SK-N-SH (cell line): ENCODE results near the gene COX10. TPM values are rescaled to one million over a fixed set of nuclear protein-coding genes. Genes with fewer than 3 reads are reported as not detected.

Source experiments
- CTCF ChIA-PET: fragments of 300-600, 350-600 bp; formaldehyde crosslinking; extraction: SDS; loops from one replicate; lab custom pipeline; 2021; lab: Yijun Ruan, JAX
- POLR2A ChIA-PET: fragments of 350-600 bp; sonication (Branson Sonifier 250); formaldehyde crosslinking; extraction: SDS; loops from one replicate; lab custom pipeline; 2020; ENCODE audit warnings: antibody characterized with exemption, inconsistent platforms; lab: Yijun Ruan, JAX
- DNase-seq: peaks from one replicate; pipeline ENCODE4 v3.0.0; 2012
- H2AFZ ChIP-seq: fragments of 200-600 bp; sonication (generic); 2 replicates; pipeline ENCODE4 v1.8.1; 2016; ENCODE audit warnings: antibody characterized with exemption, mild to moderate bottlenecking, low read depth
- H3F3A ChIP-seq: fragments of 200-600 bp; sonication (generic); replicated peaks from 2 replicates; pipeline ENCODE3; 2016; ENCODE audit warnings: antibody characterized with exemption, mild to moderate bottlenecking; ENCODE audit not compliant: insufficient read depth
- H3K27ac ChIP-seq, 2 experiments: fragments of 200-500 bp in 1 of 2; fragments of 200-600 bp in 1 of 2; sonication (Bioruptor generic) in 1 of 2; sonication (generic), shearing (Covaris generic) in 1 of 2; 2 replicates each; pipeline versions ENCODE4 v1.5.1 to v1.6.1; 2014 to 2016; ENCODE audit warnings: low read depth in 2 of 2, inconsistent platforms in 1 of 2, low read length in 1 of 2, mild to moderate bottlenecking in 1 of 2, mixed read lengths in 1 of 2
- H3K27me3 ChIP-seq: fragments of 200-600 bp; sonication (generic), shearing (Covaris generic); 2 replicates; pipeline ENCODE4 v1.6.1; 2016; ENCODE audit warnings: mixed run types; ENCODE audit not compliant: insufficient read depth
- H3K36me3 ChIP-seq, 2 experiments: fragments of 200-500 bp in 1 of 2; fragments of 200-600 bp in 1 of 2; sonication (Bioruptor generic) in 1 of 2; sonication (generic) in 1 of 2; replicated peaks in 1 of 2; 2 replicates each; pipeline versions ENCODE3 to v1.5.1; 2014 to 2016; ENCODE audit warnings: low read length in 1 of 2, mild to moderate bottlenecking in 1 of 2; ENCODE audit not compliant: insufficient read depth in 2 of 2, control insufficient read depth in 1 of 2
- H3K4me1 ChIP-seq, 2 experiments: fragments of 200-500 bp in 1 of 2; fragments of 200-600 bp in 1 of 2; sonication (Bioruptor generic) in 1 of 2; sonication (generic), shearing (Covaris generic) in 1 of 2; 2 replicates each; pipeline versions ENCODE4 v1.5.1 to v1.6.1; 2014 to 2016; ENCODE audit warnings: low read depth in 1 of 2, low read length in 1 of 2, mixed run types in 1 of 2; ENCODE audit not compliant: insufficient read depth in 2 of 2, control insufficient read depth in 1 of 2
- H3K4me2 ChIP-seq: fragments of 200-600 bp; sonication (generic), shearing (Covaris generic); 2 replicates; pipeline ENCODE4 v1.6.1; 2017; ENCODE audit warnings: mixed run types
- H3K4me3 ChIP-seq, 2 experiments: fragments of 200-500 bp in 1 of 2; fragments of 200-600 bp in 1 of 2; sonication (Bioruptor generic) in 1 of 2; sonication (generic), shearing (Covaris generic) in 1 of 2; 2 replicates each; pipeline versions ENCODE4 v1.5.1 to v1.8.1; 2014 to 2016; ENCODE audit warnings: low read depth in 2 of 2, inconsistent platforms in 1 of 2, low read length in 1 of 2, mild to moderate bottlenecking in 1 of 2, mixed read lengths in 1 of 2, moderate library complexity in 1 of 2
- H3K79me2 ChIP-seq: fragments of 200-600 bp; sonication (generic); 2 replicates; pipeline ENCODE4 v1.8.1; 2017; ENCODE audit warnings: mild to moderate bottlenecking; ENCODE audit not compliant: insufficient read depth
- H3K9ac ChIP-seq: fragments of 200-600 bp; sonication (generic); 2 replicates; pipeline ENCODE4 v1.6.1; 2017; ENCODE audit warnings: mixed run types
- H3K9me2 ChIP-seq: fragments of 200-600 bp; sonication (generic); 2 replicates; pipeline ENCODE4 v1.6.1; 2017; ENCODE audit warnings: mixed run types
- H3K9me3 ChIP-seq: fragments of 200-600 bp; sonication (generic); 2 replicates; pipeline ENCODE4 v1.6.1; 2017; ENCODE audit warnings: mixed run types, mild to moderate bottlenecking, moderate library complexity
- H4K20me1 ChIP-seq: fragments of 200-600 bp; sonication (generic); 2 replicates; pipeline ENCODE4 v1.6.1; 2017; ENCODE audit warnings: mild to moderate bottlenecking, mixed run types; ENCODE audit not compliant: insufficient read depth
- CHD2 ChIP-seq: fragments of 150-350 bp; IDR thresholded peaks from 2 replicates; pipeline ENCODE4 v1.6.1; 2018; ENCODE audit warnings: low read length; ENCODE audit not compliant: partially characterized antibody
- ELF1 ChIP-seq: IDR thresholded peaks from 2 replicates; pipeline ENCODE4 v1.4.0; 2012
- FOSL2 ChIP-seq: IDR thresholded peaks from 2 replicates; pipeline ENCODE4 v1.4.0; 2012; ENCODE audit warnings: low read depth, mild to moderate bottlenecking, moderate library complexity, borderline replicate concordance
- FOXM1 ChIP-seq: IDR thresholded peaks from 2 replicates; pipeline ENCODE4 v1.4.0; 2012; ENCODE audit warnings: low read depth, mild to moderate bottlenecking
- GABPA ChIP-seq: IDR thresholded peaks from 2 replicates; pipeline ENCODE4 v1.4.0; 2012; ENCODE audit warnings: low read depth, mild to moderate bottlenecking
- GATA2 ChIP-seq: sonication (generic); formaldehyde crosslinking; IDR thresholded peaks from 2 replicates; pipeline ENCODE4 v1.5.0; 2020; ENCODE audit warnings: mild to moderate bottlenecking, missing genetic modification reagents
- JUND ChIP-seq: IDR thresholded peaks from 2 replicates; pipeline ENCODE4 v1.4.0; 2012
- MAX ChIP-seq: IDR thresholded peaks from 2 replicates; pipeline ENCODE4 v1.4.0; 2012; ENCODE audit warnings: low read depth
- NRF1 ChIP-seq: IDR thresholded peaks from 2 replicates; pipeline ENCODE4 v1.6.1; 2012; ENCODE audit warnings: low read depth, mild to moderate bottlenecking, low read length
- POLR2AphosphoS5 ChIP-seq: IDR thresholded peaks from 2 replicates; pipeline ENCODE4 v1.6.1; 2012; ENCODE audit warnings: low read depth, low read length
- RCOR1 ChIP-seq: fragments of 150-350 bp; IDR thresholded peaks from 2 replicates; pipeline ENCODE4 v1.6.1; 2017; ENCODE audit warnings: antibody characterized with exemption, low read length
- RFX5 ChIP-seq: IDR thresholded peaks from 2 replicates; pipeline ENCODE4 v1.6.1; 2012; ENCODE audit warnings: mild to moderate bottlenecking, improper control_type of control experiment, low read length
- YY1 ChIP-seq: IDR thresholded peaks from 2 replicates; pipeline ENCODE4 v1.4.0; 2012; ENCODE audit warnings: low read depth, mild to moderate bottlenecking
- WGBS: methylation state at CpG from one replicate; pipeline ENCODE4 v1.1.6; 2017; ENCODE audit warnings: low lambda C conversion rate; 5-methylcytosine and 5-hydroxymethylcytosine counted together
- polyA plus RNA-seq, 3 experiments: library from polyadenylated mRNA; depleted of rRNA; stranded (reverse); fragments of >200 nt; gene quantifications; 2 replicates each; pipeline ENCODE4 v1.2.3, GENCODE V29; 2012
- TF ChIP-seq, protein P1 (sequence below): IDR thresholded peaks from 2 replicates; pipeline ENCODE4 v1.4.0; 2012; ENCODE audit warnings: low read depth, borderline replicate concordance
- TF ChIP-seq, protein P2 (sequence below): IDR thresholded peaks from 2 replicates; pipeline ENCODE4 v1.4.0; 2012; ENCODE audit warnings: low read depth, borderline replicate concordance

Gene COX10
- polyA plus RNA-seq, 1 of the 3 experiments (the other 2 are of a cell fraction): 8.7 TPM

- TF ChIP-seq, protein P1, sequence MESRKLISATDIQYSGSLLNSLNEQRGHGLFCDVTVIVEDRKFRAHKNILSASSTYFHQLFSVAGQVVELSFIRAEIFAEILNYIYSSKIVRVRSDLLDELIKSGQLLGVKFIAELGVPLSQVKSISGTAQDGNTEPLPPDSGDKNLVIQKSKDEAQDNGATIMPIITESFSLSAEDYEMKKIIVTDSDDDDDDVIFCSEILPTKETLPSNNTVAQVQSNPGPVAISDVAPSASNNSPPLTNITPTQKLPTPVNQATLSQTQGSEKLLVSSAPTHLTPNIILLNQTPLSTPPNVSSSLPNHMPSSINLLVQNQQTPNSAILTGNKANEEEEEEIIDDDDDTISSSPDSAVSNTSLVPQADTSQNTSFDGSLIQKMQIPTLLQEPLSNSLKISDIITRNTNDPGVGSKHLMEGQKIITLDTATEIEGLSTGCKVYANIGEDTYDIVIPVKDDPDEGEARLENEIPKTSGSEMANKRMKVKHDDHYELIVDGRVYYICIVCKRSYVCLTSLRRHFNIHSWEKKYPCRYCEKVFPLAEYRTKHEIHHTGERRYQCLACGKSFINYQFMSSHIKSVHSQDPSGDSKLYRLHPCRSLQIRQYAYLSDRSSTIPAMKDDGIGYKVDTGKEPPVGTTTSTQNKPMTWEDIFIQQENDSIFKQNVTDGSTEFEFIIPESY: no peak
- TF ChIP-seq RCOR1: no peak
- TF ChIP-seq MAX: no peak
- no peak for TF ChIP-seq FOSL2
- TF ChIP-seq ELF1: no peak
- no peak for TF ChIP-seq JUND
- TF ChIP-seq FOXM1: no peak
- no peak for TF ChIP-seq POLR2AphosphoS5
Observed at GRCh38 chr17:14214271-14214670, 145.0 kb downstream of the COX10 start (continued).

DNA sequence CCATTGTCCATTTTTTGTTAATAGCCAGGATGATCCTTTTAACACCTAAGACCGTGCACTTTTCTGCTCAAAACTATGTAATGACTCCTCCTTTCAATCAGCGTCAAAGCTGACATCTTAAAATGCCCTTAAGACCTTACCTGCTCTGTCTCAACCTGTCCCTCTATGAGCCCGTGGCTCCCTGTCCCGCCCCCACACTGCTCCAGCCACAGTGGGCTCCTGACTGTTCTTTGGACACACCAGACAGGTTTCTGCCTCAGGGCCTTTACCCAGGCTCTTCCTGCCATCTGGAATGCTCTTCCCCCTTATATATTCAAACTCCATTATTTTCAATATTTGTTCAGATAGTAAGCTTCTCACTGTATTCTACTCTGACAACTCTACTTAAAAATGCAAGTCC is 153.3 kb downstream of the COX10 start:
- H4K20me1 ChIP-seq: no peaks in the 10 kb centered on the region
- H3K36me3 ChIP-seq: no peaks in the 10 kb centered on the region
- no peak overlapping the region for H2AFZ ChIP-seq
- POLR2A ChIA-PET: no interaction called here
- no peak overlapping the region for H3K4me3 ChIP-seq
- CTCF ChIA-PET: interaction anchor here (0.6 kb wide), 1 partner anchor 542 kb away, joined by 3 read pairs; no protein-coding TSS in a partner anchor
- H3F3A ChIP-seq: no peaks in the 10 kb centered on the region
- H3K27me3 ChIP-seq: no peaks in the 10 kb centered on the region
- no peak for DNase-seq
- H3K9me3 ChIP-seq: no peaks in the 10 kb centered on the region
- no peaks in the 10 kb centered on the region for H3K9me2 ChIP-seq
- H3K79me2 ChIP-seq: no peaks in the 10 kb centered on the region
- no peak overlapping the region for H3K4me2 ChIP-seq
- H3K9ac ChIP-seq: no peak overlapping the region
- WGBS: 81% methylated on average over 4 of the region's 4 CpGs
- H3K4me1 ChIP-seq: no peaks in the 10 kb centered on the region
- H3K27ac ChIP-seq: no peak overlapping the region
- TF ChIP-seq GABPA (no peak), POLR2AphosphoS5 (no peak), CHD2 (no peak)

DNA sequence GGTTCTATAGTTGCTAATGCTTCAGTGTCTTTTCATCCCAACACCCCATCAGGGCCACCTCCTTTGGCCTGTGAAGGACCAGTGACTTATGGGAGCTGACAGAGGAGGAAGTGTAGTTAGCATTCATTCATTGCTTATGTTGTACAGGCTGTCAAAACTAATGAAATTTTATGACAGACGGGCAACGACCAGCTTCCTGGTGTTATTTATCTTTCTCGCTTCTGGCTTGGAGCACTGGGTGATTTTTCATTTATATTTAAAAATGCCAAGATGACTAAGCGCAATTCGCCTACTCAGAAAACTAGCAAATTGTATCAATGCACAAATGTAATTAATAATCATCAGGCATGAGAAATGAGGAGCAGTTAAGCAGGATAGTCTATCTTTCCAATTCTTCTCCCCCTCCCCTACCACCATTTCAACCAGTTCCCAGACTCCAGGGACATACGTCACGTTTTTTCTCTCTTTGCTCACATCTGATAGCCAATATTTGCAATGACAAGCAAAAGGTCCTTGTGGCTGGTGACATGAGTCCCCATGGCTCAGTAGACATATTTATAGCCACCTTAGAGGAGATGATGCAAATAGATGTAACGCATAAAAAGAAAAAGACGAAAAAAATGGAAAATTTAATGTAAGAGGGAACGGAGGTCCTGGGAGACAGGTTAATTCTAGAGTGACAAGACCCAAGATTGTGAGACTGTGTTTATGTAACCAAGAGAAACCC is 156.1 kb downstream of the COX10 start:
- no peak overlapping the region for H3K4me3 ChIP-seq
- no peaks in the 10 kb centered on the region for H4K20me1 ChIP-seq
- TF ChIP-seq, protein P2, sequence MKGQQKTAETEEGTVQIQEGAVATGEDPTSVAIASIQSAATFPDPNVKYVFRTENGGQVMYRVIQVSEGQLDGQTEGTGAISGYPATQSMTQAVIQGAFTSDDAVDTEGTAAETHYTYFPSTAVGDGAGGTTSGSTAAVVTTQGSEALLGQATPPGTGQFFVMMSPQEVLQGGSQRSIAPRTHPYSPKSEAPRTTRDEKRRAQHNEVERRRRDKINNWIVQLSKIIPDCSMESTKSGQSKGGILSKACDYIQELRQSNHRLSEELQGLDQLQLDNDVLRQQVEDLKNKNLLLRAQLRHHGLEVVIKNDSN: no peak
- TF ChIP-seq GABPA (no peak), NRF1 (no peak), RFX5 (no peak), YY1 (no peak), MAX (no peak), CHD2 (no peak), GATA2 (CRISPR knock-in tag) (no peak)
- TF ChIP-seq, protein P1: no peak
- H3K27ac ChIP-seq: no peak overlapping the region
- DNase-seq: no peak
- H3K9me3 ChIP-seq: no peaks in the 10 kb centered on the region
- no peaks in the 10 kb centered on the region for H3F3A ChIP-seq
- no peaks in the 10 kb centered on the region for H3K27me3 ChIP-seq
- no peak overlapping the region for H3K9ac ChIP-seq
- H2AFZ ChIP-seq: no peak overlapping the region
- no peaks in the 10 kb centered on the region for H3K4me1 ChIP-seq
- no peaks in the 10 kb centered on the region for H3K9me2 ChIP-seq
- ChIA-PET POLR2A (no interaction called here), CTCF (no interaction called here)
- H3K36me3 ChIP-seq: no peaks in the 10 kb centered on the region
- WGBS: 81% methylated on average over 10 of the region's 10 CpGs
- H3K4me2 ChIP-seq: no peak overlapping the region
- no peaks in the 10 kb centered on the region for H3K79me2 ChIP-seq
